Hematopoietic multipotent progenitor cell treated with erythropoietin and hydrocortisone succinate and interleukin-3 and kit ligand, for 8 days (in vitro differentiated cells): ENCODE data around the gene SP140L.
"Not testable (repeated sequence)": the region's sequence is repeated elsewhere in the genome, so short reads cannot be mapped to it uniquely, and the experiment has no call there.

Experiments used
- DNase-seq: peaks from one replicate; pipeline ENCODE4 v3.0.0-alpha.2; 2015

The SP140L gene

DNA sequence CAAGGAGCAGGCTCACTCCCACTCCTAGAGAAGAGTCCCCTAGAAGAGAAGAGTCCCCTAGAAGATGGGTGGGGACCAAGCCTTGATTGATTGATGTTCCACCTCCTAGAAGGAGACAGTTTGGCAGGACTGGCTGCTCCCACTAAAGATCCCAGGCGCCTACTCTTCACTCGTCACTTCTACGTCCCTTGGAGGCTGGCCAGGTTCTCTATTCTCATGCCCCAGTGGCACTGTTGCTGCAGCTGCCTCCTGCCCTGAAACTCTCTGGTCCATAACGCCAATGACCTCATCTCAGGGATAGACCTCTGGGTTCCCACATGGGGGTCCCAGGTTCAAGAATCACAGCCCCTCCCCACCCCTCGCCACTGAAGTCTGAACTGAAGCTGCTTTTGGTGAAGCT is 2.5 kb upstream of the SP140L start:
- no peak for DNase-seq

DNA sequence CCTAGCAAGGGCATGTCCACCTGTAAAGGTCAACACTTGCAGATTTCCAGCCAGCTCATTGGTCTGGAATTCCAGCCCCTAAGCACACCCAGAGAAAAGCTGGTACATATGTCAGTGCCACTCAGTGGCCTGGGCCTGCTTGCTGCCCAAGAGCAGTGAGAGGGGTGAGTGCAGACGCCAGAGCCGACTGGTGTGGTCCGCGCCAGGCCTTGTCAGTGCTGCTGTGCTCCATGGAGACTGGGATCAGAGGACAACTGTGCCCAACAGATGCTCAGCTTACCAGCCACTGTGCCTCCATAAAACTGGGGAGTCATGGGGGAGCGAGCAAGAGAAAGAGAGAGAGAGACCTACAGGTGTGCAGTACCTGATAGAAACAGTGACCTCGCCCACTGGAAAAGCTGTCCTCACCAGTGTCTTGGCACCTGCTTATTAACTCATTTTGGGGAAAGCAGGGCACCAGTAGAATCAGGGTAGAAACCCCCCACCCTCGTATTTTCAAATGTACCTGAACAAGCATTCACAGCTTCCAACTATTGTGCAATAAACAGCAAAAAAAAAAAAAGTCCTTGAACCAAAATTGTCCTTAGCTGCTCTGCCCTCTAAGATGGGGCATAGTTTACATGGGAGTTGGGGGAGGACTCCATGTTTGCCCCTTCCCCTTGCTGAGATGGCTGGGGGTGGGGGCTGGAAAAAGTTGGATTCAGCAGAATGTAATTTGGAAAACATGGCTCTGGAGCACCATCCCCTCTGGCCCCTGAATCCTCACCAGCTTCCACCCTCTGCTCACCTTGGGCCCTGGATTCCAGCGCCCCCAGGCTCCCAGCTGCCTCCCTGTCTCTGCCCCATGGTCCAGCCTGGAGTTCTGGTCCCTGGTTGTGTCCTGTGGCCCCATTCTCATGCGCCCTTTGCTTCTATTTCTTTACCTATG is 1.4 kb upstream of the SP140L start:
- no peak for DNase-seq

DNA sequence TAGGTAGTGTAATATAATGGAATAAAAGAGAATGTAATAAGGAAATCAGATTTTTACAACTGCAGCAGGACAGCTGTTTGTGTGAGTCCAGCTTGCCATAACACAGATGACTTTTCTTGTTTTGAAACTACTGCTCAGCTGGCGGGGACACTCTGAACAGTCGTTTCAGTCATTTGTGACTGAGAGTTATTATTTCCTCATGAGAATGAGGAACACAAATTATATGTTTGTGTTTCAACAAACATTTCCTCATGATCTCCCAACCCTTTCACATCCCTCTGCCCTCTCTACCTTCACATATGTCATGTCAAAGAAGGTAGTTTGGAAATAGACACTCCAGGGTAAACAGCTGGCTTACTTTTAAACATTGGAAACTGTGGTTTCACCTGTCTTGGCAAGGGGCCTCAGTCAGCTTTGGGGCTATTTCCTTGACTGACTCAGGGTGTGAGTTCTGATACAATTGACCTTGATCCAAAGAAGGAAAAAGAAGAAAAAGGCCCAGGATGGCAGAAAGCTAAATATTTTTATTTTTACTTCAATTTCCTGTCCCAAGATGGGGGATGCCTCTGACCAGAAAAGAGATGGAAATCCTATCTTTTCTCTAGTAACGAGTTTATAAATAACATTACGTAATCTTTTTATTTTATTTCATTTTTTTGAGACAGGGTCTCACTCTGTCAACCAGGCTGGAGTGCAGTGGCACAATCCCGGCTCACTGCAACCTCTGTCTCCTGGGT is 593 bp downstream of the SP140L start:
- DNase-seq, result no peak

DNA sequence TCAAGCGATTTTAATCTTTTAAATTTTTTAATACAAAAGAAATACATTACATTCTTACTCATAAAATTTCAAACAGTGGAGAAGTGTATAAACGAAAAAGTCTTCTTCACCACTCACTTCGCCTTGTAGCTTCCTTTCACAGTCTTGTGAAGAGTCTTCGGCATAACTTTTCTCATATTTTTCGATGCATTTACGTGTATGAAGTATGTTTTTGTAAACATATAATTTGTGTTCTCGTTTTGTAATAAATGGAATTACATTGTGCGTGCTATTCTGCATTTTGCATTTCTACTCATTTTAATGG is 1.1 kb downstream of the SP140L start:
- no peak for DNase-seq

DNA sequence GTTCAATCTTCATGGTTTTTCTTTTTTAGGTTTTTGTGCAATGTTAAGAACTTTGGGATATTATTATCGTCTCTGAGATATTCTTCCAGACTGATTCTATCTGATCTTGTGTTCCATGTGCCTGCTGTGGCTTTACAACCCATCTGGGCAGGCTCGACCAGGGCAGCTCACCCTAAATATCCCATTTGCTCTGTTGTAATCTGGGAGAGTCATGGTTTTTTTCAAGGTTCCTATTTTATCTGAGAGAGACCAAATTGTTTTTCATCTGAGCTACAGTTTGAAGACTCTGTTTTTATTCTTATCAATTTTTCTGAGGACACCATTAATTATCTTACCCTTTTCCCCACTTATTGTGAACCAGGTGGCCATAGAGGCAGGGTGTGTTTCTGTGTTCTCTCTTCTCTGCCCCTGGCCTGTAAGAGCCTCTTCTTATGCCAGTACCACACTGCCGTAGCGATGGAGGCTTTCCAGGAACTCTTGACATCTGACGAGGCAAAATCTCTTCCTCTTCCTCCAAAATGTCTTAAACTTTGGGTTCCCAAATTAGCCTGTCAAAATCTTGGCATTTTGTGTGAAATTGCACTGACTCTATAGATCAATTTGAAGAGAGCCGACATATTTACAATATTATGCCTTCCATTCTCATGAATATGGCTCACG is 3.1 kb downstream of the SP140L start:
- DNase-seq, result no peak

DNA sequence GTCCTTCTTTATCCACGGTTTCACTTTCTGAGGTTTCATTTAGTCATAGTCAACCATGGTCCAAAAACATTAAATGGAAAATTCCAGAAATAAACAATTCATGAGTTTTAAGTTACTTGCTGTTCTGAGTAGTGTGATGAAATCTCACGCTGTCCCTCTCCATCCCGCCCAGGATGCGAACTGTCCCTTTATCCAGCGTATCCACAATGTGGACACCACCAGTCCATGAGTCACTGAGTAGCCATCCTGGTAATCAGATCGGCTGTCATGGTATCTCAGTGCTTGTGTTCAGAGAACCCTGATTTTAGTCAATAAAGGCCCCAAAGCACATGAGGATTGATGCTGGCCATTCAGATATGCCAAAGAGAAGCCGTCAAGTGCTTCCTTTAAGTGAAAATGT is 3.7 kb downstream of the SP140L start:
- no peak for DNase-seq

DNA sequence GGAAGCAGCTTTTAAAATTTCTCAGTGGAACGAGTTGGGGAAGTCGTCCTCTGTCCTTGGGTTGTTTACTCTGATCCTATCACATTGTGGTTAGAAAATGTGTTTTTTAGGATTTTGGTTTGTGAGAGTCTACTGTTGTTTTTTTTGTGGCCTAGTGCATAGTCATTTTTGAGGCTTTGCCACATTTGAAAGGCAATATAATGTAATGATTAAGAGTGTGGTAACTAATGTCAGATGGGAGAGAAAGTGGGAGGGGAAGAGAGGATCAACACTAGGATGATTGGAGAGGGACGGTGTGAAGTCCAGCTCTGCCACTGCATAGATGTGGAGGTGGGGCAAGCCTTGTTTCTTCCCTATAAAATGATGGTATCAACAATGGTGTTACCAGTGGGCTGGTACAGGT is 8.5 kb downstream of the SP140L start:
- DNase-seq, result no peak

DNA sequence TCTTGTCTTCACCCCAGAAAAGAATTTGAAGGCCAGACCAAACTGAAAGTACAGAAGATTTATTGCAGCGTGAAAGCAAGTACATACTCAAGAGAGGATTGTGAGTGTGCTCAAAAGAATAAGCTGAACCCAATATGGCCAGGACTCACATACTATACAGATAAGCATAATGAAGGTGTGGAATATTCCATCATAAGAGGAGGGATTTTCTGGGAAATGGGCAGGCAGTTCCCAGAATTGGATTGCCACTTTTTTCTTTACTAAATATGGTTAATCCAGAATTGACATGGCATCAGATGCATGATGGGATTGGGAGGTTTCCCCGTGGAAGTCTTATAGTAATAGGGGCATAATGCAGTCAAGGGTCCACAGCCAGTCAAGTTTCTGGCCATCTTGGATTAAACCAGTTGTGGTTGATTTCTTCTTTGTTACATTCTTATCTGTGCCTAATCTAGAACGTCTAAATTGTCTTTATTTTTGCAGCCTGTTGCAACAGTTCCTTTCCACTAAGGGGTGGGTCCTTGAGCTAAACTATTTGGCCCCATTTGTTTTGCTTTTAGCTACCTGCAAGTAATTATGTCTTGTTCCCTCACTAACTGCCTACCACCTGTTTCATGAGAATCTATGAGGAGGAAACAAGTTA is 9.0 kb downstream of the SP140L start:
- peak; percentile 28 for DNase-seq

DNA sequence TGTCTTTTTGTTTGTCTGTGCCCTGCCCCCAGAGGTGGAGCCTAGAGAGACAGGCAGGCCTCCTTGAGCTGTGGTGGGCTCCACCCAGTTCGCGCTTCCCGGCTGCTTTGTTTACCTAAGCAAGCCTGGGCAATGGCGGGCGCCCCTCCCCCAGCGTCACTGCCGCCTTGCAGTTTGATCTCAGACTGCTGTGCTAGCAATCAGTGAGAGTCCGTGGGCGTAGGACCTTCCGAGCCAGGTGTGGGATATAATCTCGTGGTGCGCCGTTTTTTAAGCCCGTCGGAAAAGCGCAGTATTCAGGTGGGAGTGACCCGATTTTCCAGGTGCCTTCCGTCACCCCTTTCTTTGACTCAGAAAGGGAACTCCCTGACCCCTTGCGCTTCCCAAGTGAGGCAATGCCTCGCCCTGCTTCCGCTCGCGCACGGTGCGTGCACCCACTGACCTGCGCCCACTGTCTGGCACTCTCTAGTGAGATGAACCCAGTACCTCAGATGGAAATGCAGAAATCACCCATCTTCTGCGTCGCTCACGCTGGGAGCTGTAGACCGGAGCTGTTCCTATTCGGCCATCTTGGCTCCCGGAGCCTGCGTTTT is 15.0 kb downstream of the SP140L start:
- not testable (repeated sequence) for DNase-seq

DNA sequence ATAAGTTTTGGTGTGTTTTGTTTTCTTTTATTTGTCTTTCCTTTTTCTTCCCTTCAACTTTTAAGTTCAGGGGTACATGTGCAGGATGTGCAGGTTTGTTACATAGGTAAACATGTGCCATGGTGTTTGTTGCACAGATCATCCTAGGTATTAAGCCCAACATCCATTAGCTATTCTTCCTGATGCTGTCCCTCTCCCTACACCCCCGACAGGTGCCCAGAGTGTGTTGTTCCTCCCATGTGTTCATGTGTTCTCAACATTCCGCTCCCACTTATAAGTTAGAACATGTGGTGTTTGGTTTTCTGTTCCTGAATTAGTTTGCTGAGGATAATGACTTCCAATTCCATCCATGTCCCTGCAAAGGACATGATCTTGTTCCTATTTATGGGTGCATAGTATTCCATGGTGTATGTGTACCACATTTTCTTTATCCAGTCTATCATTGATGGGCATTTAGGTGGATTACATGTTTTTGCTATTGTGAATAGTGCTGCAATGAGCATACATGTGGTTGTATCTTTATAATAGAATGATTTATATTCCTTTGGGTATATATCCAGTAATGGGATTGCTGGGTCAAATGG is 16.1 kb downstream of the SP140L start:
- DNase-seq, result not testable (repeated sequence)

DNA sequence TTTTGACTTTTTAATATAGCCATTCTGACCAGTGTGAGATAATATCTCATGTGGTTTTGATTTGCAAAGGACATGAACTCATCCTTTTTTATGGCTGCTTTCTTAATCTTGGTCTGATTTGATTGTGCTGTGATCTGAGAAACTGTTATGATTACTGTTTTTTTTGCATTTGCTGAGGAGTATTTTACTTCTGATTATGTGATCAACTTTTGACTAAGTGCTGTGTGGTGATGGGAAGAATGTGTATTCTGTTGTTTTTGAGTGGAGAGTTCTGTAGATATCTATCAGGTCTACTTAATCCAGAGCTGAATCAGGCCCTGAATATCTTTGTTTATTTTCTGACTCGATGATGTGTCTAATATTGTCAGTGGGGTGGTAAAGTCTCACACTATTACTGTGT is 16.8 kb downstream of the SP140L start:
- no peak for DNase-seq

DNA sequence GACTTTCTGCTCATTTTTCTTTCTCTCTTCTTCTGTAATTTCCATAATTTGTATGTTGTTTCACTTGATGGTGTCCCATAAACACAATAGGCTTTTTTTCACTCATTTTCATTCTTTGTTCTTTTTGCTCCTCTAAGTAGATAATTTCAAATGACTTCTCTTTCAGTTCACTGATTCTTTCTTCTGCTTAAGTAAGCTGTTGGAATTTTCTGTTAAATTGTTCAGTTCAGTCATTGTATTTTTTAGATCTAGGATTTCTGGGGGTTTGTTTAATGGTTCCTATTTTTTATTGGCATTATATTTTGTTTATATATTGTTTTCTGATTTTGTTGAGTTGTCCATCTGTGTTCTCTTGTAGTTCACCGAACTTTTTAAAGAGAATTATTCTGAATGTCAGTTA is 19.5 kb downstream of the SP140L start:
- DNase-seq, result no peak

DNA sequence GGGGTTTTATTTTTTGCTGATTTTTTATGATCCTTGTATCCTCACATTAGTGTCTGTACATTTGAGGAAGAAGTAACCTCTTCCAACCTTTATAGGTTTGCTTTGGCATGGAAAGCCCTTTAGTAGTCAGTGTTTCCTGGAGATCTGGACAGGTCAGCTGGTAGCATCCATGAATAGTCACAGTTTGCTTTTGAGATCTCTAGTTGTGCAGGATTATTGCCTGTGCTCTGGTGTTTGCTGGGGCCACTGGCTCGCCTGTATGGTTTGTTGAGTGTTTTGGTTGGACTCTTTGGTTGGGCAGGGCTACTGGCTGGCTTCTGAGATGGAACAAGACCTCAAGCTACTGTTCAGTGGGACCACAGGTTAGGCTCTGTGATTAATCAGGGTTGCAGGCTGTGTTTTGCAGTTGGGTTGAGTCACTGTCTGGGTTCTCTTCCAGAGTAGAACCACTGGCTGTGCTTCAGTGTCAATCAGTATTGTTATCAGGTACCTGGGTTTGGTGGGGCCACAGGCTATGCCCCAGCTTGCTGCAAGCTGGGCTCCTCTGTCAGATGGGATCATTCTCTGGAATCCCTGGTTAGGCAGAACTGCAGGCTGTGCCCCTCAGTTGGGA is 20.0 kb downstream of the SP140L start:
- no peak for DNase-seq

DNA sequence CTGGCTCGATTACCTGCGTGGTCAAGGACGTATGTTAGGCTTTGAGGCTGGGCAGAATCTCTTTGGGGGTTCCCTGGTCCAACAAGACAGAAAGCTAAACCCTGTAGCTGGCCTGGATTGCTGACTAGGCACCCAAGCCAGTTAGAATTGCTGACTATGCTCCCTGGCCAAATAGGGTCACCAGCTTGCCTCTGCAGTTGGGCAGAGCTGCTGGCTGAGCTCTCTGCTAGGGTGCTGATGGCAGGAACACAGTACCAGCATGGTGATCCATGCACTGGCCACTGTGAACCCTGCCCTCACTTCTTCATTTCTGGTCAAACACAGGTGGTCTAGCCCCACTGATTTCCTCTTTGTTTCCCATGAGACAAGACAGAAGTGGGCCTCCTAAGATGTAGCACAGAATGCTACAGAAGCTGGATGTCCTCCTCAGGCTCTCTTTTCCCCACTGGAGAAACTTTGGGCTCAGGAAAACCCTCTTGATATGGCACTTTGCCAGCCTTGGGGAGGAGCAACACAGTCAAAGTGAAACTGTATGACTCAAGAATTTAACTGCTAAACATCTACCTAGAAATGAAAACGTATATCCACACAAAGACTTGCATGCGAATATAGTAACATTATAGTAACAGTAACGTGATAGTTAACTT is 20.8 kb downstream of the SP140L start:
- peak; percentile 41 for DNase-seq

DNA sequence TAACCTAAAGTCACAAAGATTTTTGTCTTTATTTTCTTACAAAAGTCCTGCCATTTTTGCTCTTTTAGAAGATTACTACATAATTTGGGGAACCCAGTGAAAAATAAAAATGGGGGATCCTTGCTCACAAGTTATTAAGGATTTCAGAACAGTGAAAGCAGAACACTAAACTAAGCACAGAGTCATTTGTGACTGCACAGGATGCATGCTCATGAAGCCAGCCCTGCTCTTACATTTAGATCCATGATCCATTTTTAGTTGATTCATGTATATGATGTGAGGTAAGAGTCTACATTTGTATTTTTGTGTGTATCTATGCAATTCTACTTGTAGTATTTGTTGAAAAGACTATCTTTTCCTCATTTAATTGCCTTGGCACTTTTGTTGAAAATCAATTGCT is 21.8 kb downstream of the SP140L start:
- no peak for DNase-seq

DNA sequence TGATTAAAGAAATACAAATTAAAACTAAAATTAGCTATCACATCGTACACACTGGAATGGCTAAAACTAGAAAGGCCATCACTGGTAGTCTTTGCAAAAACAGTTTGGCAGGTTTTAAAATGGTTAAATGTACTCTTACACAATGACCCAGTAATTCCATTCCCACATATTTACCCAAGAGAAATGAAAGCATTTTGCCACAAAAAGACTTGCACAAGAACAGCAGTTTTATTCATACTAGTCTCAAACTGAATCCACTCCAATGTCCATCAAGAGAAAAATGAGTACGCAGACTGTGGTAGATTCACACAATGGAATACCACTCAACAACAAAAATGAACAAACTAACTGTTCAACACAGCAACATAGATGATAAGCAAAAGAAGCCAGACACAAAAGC is 29.1 kb downstream of the SP140L start:
- no peak for DNase-seq

DNA sequence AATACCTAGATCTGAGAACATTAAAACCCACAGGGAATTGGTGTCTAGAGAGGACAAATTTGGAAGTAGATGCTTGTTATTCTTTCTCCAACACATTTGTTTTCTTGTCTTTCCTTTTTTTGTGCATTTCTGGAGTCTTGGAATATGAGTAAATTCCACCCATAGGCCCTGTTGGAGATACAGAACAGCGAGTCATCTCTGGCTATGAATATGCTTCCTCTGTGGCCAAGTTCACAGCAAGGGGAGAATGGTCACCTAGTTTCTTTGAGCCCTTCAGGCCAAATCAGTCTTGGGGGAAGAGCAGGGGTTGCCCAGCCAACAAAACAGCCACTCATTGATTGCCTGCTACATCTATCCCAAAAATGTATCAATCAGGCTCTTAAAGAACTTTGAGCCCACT is 31.3 kb downstream of the SP140L start:
- DNase-seq, result no peak

DNA sequence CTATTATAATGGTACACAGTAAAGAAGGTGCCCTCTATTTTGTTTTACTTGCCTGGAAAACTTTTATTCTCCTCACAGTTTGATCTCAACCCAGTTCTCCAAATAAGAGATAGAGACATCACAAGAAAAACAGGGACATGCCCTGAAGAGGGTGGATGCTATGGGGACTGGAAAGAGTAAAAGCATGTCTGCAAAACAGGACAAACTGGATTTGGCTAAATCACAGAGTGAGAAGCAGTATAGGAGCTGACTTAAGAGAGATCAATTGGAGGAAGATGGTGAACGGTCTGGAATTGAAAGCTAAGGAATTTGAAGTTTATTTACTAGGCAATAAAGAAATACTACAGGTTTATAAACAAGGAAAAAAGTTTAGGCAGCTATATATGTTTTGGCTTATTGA is 33.0 kb downstream of the SP140L start:
- no peak for DNase-seq

DNA sequence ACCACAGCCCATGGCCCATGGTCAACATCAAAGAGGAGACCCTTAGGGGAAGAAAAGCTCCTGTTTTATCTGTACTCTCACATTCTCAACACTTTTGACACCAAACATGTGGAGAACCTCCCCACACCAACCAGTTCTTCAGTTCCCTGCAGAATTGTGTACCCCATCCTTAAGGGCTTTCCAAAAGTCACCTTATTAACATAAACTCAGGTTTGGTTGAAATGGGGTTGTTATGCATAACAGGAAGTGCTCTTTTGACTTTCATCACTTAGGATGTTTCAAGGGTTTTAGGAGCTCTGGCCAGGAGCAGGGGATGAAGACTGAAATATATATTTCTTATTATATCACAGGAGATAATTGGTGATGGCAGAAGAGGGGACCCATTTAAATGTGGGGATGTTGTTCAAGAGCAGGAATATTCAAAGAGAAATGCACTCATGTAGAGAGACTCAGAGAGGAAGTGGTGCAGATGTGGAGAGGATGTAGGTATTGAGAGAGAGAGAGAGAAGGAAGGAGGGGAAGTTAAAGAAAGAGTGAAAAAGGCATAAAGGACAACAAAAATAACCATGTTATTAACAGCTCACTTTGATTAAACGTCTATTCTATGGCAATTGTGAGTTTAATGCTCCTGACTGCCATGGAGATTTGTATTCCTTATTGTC is 35.2 kb downstream of the SP140L start:
- DNase-seq, result no peak

DNA sequence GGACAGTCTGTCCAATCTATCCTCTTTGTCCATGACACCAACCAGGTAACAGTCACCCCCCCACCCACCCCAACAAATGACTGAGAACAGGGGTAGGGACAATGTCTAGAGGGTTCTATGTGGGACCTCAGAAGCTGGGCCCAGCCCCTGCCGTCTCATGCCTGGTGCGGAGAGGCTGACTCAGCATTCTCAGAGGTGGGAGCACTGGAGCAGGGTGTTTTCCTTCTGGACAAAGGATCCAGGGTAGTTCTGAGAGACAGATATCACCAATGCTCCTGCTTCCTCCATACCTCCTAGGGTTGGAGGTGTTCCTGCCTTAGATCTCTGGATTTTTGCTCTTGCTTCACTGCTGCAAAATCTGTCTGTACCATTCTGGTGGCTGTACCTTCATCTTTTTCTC is 55.1 kb downstream of the SP140L start:
- no peak for DNase-seq

DNA sequence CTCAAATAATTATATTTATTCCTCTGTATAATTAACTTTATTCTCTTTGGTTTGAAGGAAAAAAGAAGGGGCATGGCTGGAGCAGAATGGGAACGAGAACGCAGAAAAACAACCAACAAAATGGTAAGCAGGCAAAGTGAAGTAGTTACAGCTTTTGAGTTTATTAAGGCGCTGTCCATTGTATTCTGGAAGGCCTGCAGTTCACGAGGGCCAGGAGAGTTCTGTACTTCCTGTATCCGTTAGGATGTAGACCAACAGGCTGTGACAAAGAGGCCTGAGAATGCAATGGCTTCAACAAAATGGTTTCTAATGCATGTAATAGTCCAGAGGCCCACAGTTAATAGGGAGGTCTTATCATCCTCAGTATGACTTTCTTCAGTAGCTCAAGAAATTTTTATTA is 56.5 kb downstream of the SP140L start:
- DNase-seq, result no peak
